Breast epithelium (tissue), 4 donors: ENCODE results near the gene PROSER3. TPM values are rescaled to one million over a fixed set of nuclear protein-coding genes. Genes with fewer than 3 reads are reported as not detected.

Source experiments
- DNase-seq, 2 donors: peaks; one replicate each; pipeline ENCODE4 v3.0.0-alpha.2; 2019; ENCODE audit warnings: low spot score in 2 of 2
- H3K27ac ChIP-seq, 2 donors: fragments of 200-600 bp; sonication (generic) in 1 of 2; one replicate each; pipeline ENCODE4 v1.5.1; 2016 to 2019; ENCODE audit warnings: mild to moderate bottlenecking in 1 of 2
- H3K27me3 ChIP-seq, 2 donors: fragments of 200-600 bp; sonication (generic) in 1 of 2; one replicate each; pipeline versions ENCODE4 v1.5.1 to v1.6.0; 2017 to 2019; ENCODE audit warnings: control low read depth in 1 of 2, mild to moderate bottlenecking in 1 of 2
- H3K36me3 ChIP-seq: fragments of 200-600 bp; one replicate; pipeline ENCODE4 v1.5.1; 2019
- H3K4me1 ChIP-seq, 2 donors: fragments of 200-600 bp; sonication (generic); one replicate each; pipeline ENCODE4 v1.5.1; 2016 to 2019; ENCODE audit warnings: control low read depth in 1 of 2
- H3K4me3 ChIP-seq, 3 donors: fragments of 200-600 bp; sonication (generic); 1 replicate in 2 of 3; 2 replicates in 1 of 3; pipeline ENCODE4 v1.5.1; 2016 to 2019; ENCODE audit warnings: mild to moderate bottlenecking in 3 of 3, moderate library complexity in 2 of 3
- H3K9me3 ChIP-seq, 2 donors: fragments of 200-600 bp; sonication (generic) in 1 of 2; one replicate each; pipeline ENCODE4 v1.5.1; 2016 to 2019; ENCODE audit warnings: control low read depth in 1 of 2
- CTCF ChIP-seq, 3 donors: fragments of 450-650 bp; IDR thresholded peaks; one replicate each; pipeline ENCODE4 v1.5.1; 2016 to 2017; ENCODE audit warnings: antibody characterized with exemption in 3 of 3, mild to moderate bottlenecking in 3 of 3, moderate library complexity in 3 of 3
- POLR2A ChIP-seq: fragments of 450-650 bp; IDR thresholded peaks from one replicate; pipeline ENCODE4 v1.6.1; 2016; ENCODE audit warnings: antibody characterized with exemption, mild to moderate bottlenecking, moderate library complexity
- POLR2AphosphoS5 ChIP-seq, 3 donors: sonication (generic); formaldehyde crosslinking; IDR thresholded peaks; one replicate each; pipeline ENCODE4 v1.6.1; 2017; ENCODE audit warnings: antibody characterized with exemption in 3 of 3
- intact Hi-C: fragments of 100-400 bp; cut with DNase I; formaldehyde crosslinking; loops from one replicate; pipeline ENCODE4 v1.15.1; 2023; ENCODE audit warnings: low total_unique reads
- total RNA-seq, 3 donors: library from RNA; depleted of rRNA; stranded (reverse); fragments of >200 nt; gene quantifications; one replicate each; pipeline ENCODE4 v1.1.0, GENCODE V29; 2016

PROSER3 gene
- total RNA-seq, 3 donors from 2014 or later, result 5.7 to 6.4 (median 6.2) TPM

GRCh38 chr19:35783469-35784434, 25.8 kb downstream of the PROSER3 start:
- DNase-seq, result no peak
- TF ChIP-seq CTCF (IDR thresholded peaks at IDR 0.05), result no peak
- no peak for TF ChIP-seq POLR2A
- TF ChIP-seq POLR2AphosphoS5 (IDR thresholded peaks at IDR 0.05), result no peak
- intact Hi-C loops, result no loop called here
- no peaks in the 10 kb centered on the region for H3K4me1 ChIP-seq
- no peaks in the 10 kb centered on the region for H3K27me3 ChIP-seq
- no peak overlapping the region for H3K4me3 ChIP-seq
- no peaks in the 10 kb centered on the region for H3K9me3 ChIP-seq
- no peaks in the 10 kb centered on the region for H3K36me3 ChIP-seq
- H3K27ac ChIP-seq, result no peak overlapping the region

- H3K36me3 ChIP-seq, result no peaks in the 10 kb centered on the region
- H3K4me1 ChIP-seq, result no peaks in the 10 kb centered on the region
- no peaks in the 10 kb centered on the region for H3K9me3 ChIP-seq
- no peak for TF ChIP-seq POLR2AphosphoS5 (IDR thresholded peaks at IDR 0.05)
- no peak for TF ChIP-seq POLR2A
- TF ChIP-seq CTCF (IDR thresholded peaks at IDR 0.05), result no peak
- intact Hi-C loops, result no loop called here
- no peak overlapping the region for H3K4me3 ChIP-seq
- H3K27ac ChIP-seq, result no peak overlapping the region
- DNase-seq, result no peak
- no peaks in the 10 kb centered on the region for H3K27me3 ChIP-seq
These were observed 26.7 kb downstream of the PROSER3 start for GRCh38 chr19:35784503-35785338.

GRCh38 chr19:35785339-35785627, 27.3 kb downstream of the PROSER3 start:
- no peaks in the 10 kb centered on the region for H3K36me3 ChIP-seq
- no peaks in the 10 kb centered on the region for H3K4me1 ChIP-seq
- H3K4me3 ChIP-seq, result no peak overlapping the region
- H3K27me3 ChIP-seq, result no peaks in the 10 kb centered on the region
- TF ChIP-seq CTCF (IDR thresholded peaks at IDR 0.05) (no peak), POLR2A (no peak), POLR2AphosphoS5 (IDR thresholded peaks at IDR 0.05) (no peak)
- H3K27ac ChIP-seq, result no peak overlapping the region
- H3K9me3 ChIP-seq, result no peaks in the 10 kb centered on the region
- intact Hi-C loops, result no loop called here
- DNase-seq, result no peak

GRCh38 chr19:35786299-35787160, 28.6 kb downstream of the PROSER3 start:
- Histone ChIP-seq H3K4me3 (no peak overlapping the region), H3K9me3 (no peaks in the 10 kb centered on the region), H3K27me3 (no peaks in the 10 kb centered on the region), H3K4me1 (no peaks in the 10 kb centered on the region), H3K36me3 (no peaks in the 10 kb centered on the region), H3K27ac (no peak overlapping the region)
- intact Hi-C loops, result no loop called here
- TF ChIP-seq POLR2A, result no peak
- no peak for TF ChIP-seq POLR2AphosphoS5 (IDR thresholded peaks at IDR 0.05)
- TF ChIP-seq CTCF (IDR thresholded peaks at IDR 0.05), result no peak
- DNase-seq, result no peak
